AG04449 (cell line): Measurements from ENCODE around the gene IFNA5.
A peak's percentile ranks its signal among the peaks of the same experiment; 100 is the strongest.

Experiments used
- CTCF ChIA-PET: fragments of 350-600 bp; formaldehyde crosslinking; extraction: SDS; loops from one replicate; lab custom pipeline; 2021; ENCODE audit warnings: antibody characterized with exemption; lab: Yijun Ruan, JAX
- POLR2A ChIA-PET: fragments of 400-600, 350-600 bp; formaldehyde crosslinking; extraction: SDS; loops from one replicate; lab custom pipeline; 2020; ENCODE audit warnings: antibody characterized with exemption, inconsistent platforms; lab: Yijun Ruan, JAX
- DNase-seq: peaks from one replicate; pipeline ENCODE4 v3.0.0-alpha.2; 2010; ENCODE audit warnings: low read depth, low spot score
- H3K4me3 ChIP-seq: 2 replicates; pipeline ENCODE4 v1.5.1; 2011; ENCODE audit warnings: low read depth, mild to moderate bottlenecking, control low read depth, low read length
- TF ChIP-seq, protein P1 (sequence below): IDR thresholded peaks from one replicate; pipeline ENCODE4 v1.5.1; 2011; ENCODE audit warnings: mild to moderate bottlenecking, moderate library complexity, low read length, control low read depth, inconsistent platforms; ENCODE audit not compliant: insufficient read depth; ENCODE audit errors: missing control alignments

IFNA5 gene

GRCh38 chr9:21320465-21320864, 15.4 kb upstream of the IFNA5 start:
- no peak overlapping the region for H3K4me3 ChIP-seq
- DNase-seq, result no peak
- CTCF ChIA-PET, result interaction anchor here (0.7 to 4.6 kb wide), 11 partner anchors 10 to 688 kb away, joined by 3 to 42 read pairs (median 3); partner anchors contain the start of gene CDKN2B
- POLR2A ChIA-PET, result no interaction called here
- TF ChIP-seq, protein P1, sequence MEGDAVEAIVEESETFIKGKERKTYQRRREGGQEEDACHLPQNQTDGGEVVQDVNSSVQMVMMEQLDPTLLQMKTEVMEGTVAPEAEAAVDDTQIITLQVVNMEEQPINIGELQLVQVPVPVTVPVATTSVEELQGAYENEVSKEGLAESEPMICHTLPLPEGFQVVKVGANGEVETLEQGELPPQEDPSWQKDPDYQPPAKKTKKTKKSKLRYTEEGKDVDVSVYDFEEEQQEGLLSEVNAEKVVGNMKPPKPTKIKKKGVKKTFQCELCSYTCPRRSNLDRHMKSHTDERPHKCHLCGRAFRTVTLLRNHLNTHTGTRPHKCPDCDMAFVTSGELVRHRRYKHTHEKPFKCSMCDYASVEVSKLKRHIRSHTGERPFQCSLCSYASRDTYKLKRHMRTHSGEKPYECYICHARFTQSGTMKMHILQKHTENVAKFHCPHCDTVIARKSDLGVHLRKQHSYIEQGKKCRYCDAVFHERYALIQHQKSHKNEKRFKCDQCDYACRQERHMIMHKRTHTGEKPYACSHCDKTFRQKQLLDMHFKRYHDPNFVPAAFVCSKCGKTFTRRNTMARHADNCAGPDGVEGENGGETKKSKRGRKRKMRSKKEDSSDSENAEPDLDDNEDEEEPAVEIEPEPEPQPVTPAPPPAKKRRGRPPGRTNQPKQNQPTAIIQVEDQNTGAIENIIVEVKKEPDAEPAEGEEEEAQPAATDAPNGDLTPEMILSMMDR, result no peak

- DNase-seq, result no peak
- TF ChIP-seq, protein P1, result peak; percentile 71
- H3K4me3 ChIP-seq, result no peak overlapping the region
- POLR2A ChIA-PET, result no interaction called here
- CTCF ChIA-PET, result interaction anchor here (0.6 to 4.6 kb wide), 25 partner anchors 8 to 1879 kb away, joined by 3 to 42 read pairs (median 5); partner anchors contain the start of gene KLHL9
Observed at GRCh38 chr9:21317956-21318923, 13.1 kb upstream of the IFNA5 start.

DNA sequence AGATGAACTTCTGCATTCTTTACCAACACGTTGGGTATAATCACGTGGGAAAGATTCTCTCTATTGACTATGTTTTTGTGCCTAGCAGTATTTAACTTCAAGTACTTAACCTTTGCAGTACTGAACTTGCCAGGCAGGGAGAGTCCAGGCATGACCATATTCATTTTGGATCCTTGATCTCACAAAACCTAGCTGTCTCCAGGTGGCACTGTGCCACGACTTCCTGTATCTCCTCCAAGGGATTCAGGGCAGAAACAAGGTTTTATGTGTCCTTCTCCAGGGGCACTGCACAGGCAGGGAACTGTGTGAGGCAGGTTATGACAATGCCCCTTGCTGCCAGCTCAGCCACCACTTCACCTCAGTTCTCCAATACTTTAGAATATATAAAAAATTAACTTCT, 11.7 kb upstream of the IFNA5 start:
- DNase-seq, result no peak
- no peak overlapping the region for H3K4me3 ChIP-seq
- ChIA-PET POLR2A (no interaction called here), CTCF (interaction anchor here (0.6 to 4.6 kb wide), 4 partner anchors 86 to 472 kb away, joined by 3 to 42 read pairs (median 4); no protein-coding TSS in a partner anchor)
- TF ChIP-seq, protein P1, result no peak

GRCh38 chr9:21316032-21316842, 11.1 kb upstream of the IFNA5 start:
- ChIA-PET POLR2A (no interaction called here), CTCF (interaction anchor here (0.6 to 4.6 kb wide), 6 partner anchors 87 to 473 kb away, joined by 3 to 42 read pairs (median 3); no protein-coding TSS in a partner anchor)
- TF ChIP-seq, protein P1, result no peak
- no peak overlapping the region for H3K4me3 ChIP-seq
- no peak for DNase-seq

DNA sequence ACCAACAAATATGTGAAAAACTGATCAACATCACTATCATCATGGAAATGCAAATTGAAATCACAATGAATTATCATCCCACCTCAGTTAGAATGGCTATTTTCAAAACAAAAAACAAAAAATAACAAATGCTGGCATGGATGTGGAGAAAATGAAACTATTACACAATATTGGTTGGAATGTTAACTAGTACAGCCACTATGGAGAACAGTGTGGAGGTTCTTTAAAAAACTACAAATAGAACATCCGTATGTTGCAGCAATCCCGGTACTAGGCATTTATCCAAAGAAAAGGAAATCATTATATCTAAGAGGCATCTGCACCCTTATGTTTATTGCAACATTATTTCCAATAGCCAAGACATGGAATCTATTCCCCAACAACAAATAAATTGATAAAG, 9.0 kb upstream of the IFNA5 start:
- H3K4me3 ChIP-seq, result no peak overlapping the region
- POLR2A ChIA-PET, result interaction anchor here (1.1 kb wide), 1 partner anchor 10 kb away, joined by 3 read pairs; no protein-coding TSS in a partner anchor
- TF ChIP-seq, protein P1, result no peak
- DNase-seq, result no peak
- CTCF ChIA-PET, result interaction anchor here (1.3 to 1.9 kb wide), 3 partner anchors 12 to 82 kb away, joined by 5 to 9 read pairs (median 6); no protein-coding TSS in a partner anchor
